ENCODE data around the gene PLCB1. TPM values are rescaled to one million over a fixed set of nuclear protein-coding genes. Genes with fewer than 3 reads are reported as not detected.
A peak's percentile ranks its signal among the peaks of the same experiment; 100 is the strongest.

PLCB1 gene
- total RNA-seq, 1 experiment from 2014 or later = 3.5 TPM

DNA sequence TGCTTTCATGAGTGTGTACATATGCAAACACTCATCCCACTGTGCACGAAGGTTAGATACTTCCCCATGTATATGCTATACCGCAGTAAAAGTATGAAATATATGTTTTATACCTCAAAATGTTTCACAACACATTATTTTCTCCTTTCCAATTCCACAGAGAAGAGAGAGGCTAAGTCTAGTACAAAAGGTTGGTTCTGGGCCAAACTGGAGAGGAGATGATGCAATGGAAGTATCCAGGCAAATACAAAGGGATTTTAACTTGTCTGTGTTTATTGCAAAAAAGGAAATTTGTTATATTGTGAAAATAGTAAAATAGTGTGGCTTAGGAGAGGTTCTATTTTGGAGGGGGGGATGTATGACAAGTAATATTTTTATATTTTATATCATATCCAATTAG lies 112.6 kb downstream of the PLCB1 start:
- no peak for DNase-seq (ENCODE audit: low spot score)

DNA sequence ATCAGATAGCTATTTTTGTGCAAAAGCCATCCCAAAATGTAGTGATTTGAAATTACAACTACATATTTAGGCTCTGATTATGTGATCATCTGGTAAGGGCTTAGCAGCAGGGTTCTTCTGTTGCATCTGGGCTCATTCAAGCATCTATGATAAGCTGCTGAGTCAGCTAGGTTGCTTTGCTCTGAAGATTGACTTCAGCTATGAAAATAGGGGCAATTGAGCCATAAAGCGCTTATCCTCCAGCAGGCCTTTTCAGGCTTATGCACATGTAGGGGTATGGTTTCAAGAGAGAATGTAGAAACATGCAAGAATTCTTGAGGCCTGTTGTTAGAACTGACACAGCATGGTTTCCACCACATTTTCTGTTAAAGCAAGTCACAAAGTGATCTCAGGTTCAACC lies 114.1 kb downstream of the PLCB1 start:
- DNase-seq (ENCODE audit: low spot score) = no peak

DNA sequence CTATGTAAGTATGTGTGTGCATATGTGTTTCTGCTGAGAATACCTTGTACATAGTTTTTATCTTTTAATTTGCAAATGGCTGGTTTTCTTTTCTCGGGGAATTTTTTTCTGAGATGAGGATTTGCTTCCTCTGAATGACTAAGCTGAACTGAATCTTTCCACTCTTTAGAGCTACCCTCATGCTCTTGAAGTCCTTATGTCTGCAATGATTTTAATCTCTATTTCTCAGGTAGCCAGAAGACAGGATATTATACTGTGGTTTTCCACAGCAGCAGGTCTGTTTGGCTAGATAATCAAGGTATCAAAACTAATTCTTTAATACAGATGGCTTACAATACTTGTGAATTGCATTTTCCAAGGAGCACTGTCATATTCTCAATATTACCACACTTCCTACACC lies 114.7 kb downstream of the PLCB1 start:
- DNase-seq (ENCODE audit: low spot score) = no peak

DNA sequence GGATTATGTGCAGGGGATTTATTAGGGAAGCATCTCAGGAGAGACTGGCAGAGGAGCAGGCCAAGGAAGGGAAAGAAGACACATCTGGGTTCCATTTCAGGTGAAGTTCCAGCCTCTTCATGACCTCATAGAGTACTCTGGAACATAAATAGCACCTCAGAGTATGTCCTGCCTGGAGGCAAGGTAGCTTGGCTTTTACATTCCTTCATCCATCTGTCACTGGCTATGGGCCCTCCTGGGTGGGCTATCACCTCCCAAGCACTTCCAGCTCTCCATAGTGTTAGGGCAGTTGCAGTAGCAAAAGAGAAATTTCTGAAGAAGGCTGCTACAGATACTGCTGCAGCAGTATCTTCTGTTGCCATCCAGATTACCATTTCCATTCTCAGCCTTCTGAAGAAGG lies 116.0 kb downstream of the PLCB1 start:
- no peak for DNase-seq (ENCODE audit: low spot score)

DNA sequence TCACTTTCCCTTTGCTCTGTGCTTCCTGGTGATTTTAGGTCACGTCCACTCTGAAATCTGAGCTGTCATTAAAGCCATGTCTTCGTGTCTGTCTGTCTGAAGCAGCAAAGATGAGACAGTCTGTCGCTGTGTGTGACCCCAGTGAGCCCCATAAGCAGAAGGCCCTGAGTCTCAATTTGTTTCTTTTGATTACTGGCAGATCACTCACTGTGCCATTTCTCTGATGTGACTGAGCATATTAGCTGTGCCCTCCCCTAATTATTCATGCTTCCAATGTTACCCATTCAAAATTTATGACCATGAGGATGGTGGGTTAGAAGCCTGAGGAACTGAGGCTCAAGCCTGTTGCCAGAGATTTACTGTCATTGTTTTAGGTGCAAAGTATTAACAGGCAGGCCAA lies 117.6 kb downstream of the PLCB1 start:
- no peak for DNase-seq (ENCODE audit: low spot score)

DNA sequence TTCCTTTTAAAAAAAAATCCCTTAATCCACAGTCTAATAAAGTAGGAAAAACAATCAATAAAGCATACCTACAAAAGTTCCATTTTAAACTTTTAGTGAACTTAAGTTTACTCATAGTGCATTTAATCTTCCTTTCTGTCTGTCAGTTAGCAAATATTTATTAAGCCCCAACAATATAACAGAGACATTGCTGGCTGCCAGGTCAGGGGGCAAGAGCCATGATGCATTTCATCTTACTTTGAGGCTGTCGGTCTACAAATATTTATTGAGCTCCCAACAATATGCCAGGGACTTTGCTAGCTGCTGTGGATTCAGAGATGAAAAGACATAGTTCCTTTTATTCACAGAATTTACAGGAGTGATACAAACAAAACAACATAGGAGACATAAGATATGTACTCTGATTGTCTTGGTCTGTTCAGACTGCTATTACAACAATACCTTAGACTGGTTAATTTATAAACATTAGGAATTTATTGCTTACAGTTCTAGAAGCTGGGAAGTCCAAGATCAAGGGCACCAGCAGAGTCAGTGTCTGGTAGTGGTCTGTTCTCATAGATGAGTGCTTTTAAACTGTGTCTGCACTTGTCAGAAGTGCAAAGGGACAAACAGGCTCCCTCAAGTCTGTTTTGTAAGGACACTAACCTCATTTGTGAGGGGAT lies 118.6 kb downstream of the PLCB1 start:
- peak; percentile 6 for DNase-seq (ENCODE audit: low spot score)

DNA sequence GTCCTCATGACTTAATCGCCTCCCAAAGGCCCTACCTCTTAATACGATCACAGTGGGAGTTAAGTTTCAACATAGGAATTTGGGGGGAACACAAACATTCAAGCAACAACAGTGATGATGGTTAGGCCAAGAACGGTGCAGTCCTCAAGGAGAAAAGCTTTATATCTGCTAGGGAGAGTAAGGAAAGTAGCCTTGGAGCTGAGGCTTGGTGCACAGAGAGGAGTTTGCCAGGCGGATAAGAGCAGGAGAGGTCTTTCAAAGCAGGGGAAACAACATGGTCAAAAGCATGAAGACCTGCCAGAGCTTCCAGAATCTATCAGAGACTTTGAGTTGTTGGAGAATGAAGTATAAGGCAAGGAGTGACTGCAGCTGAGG lies 119.1 kb downstream of the PLCB1 start:
- no peak for DNase-seq (ENCODE audit: low spot score)

DNA sequence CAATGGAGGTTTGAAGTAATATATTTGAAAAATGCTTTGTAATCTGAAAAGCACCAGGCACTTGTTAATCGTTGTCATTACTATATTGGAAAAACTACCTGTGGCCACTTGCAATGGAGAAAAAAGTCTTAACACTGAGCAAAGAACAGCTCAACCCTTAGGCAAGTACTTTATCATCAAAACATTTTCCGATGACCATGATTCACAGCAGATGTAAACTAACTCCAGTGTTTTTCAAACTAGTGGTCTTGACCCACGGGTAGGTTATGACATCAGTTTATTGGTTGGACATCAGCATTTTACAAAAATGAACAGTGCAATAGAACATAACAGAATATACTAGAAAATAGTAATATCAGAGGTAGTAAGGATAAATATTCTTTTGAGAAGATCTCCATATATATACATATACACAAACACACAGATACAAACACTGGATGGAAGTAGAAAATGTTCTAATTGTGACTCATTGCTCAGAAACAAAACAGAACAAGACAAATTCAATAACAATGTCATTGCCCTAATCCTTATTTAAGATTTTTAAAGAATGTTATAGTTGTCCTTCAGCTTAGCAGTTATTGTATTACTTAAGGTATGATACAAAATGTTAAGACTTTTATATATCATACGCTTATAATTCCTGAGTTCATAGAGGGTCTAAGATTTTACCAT lies 123.0 kb downstream of the PLCB1 start:
- DNase-seq (ENCODE audit: low spot score) = no peak

DNA sequence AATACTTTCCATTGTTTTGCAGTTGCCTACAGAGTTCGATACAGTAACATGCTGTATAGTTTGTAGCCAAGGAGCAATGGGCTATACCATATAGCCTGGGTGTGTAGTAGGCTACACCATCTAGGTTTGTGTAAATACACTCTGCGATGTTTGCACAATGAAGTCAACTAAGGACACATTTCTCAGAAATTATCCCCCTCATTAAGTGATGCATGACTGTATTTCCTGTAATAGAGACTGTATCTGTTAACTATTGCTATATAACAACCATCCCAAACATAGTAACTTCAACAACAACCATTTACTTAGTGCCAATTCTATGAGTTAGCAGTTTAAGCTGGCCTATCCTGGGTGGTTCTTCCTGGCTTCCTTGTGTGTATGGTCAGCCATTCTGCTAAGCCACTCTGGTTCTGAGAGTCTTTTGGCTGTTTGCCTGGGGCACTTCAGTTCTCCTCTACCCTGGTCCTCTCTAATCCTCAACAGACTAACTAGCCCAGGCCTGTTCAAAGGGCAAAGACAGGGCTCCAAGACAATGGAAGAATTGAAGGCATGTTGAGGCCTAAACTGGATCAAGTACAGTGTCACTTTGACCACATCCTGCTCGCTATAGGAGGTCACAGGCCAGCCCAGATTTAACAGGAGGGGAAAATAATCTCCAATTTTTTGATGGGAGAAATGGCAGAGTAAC lies 124.0 kb downstream of the PLCB1 start:
- no peak for DNase-seq (ENCODE audit: low spot score)

DNA sequence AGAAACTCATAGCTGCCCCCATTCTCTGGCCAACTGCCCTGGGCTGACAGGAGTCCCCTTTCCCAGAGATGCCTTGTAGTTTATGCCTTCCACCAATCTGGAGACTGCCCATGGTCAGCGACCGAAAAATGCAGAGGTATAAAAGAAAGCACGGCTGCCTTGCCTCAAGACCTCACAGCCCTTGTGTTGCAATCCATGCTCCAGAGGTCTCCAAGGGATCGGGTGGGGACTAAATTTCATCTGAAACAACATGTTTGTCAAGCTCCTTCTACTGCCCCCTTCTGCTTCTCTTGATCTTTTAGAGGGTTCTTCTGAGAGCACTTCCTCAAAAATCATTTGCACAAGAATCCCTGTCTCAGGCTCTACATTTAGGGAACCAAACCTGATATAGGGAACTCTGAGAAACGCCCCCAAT lies 128.8 kb downstream of the PLCB1 start:
- no peak for DNase-seq (ENCODE audit: low spot score)

DNA sequence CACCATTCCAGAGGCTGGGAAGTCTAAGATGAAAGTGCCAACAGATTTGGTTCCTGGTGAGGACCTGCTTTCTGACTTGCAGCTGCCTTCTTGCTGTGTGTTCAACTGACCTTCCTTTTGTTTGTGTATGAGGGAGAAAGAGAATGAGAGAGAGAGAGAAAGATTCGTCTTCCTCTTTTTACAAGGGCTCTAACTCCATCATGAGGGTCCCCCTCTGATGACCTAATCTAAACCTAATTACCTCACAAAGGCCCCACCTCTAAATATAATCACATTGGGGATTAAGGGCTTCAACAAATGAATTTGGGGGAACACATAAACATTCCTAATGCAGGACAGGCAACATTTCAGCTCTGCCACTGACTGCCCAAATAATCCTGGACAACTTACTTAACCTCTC lies 130.7 kb downstream of the PLCB1 start:
- DNase-seq (ENCODE audit: low spot score) = no peak

DNA sequence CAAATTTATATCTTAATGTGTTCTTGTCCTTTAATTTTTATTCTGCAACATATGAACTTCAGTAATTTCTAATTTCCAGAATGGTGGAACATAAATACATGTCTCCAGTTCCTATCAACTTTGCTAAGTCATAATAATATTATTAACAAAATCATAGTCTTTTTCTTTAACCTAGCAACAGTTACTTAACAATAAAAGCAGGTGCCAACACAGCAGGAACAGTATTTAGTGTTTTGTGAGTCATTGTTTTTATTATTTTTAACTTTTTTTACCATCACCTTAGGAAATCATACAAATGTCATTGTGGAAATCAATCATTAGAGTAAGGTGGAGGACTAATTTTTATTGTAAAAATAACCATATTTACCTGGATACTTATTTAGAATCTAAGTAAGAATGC lies 133.5 kb downstream of the PLCB1 start:
- no peak for DNase-seq (ENCODE audit: low spot score)

DNA sequence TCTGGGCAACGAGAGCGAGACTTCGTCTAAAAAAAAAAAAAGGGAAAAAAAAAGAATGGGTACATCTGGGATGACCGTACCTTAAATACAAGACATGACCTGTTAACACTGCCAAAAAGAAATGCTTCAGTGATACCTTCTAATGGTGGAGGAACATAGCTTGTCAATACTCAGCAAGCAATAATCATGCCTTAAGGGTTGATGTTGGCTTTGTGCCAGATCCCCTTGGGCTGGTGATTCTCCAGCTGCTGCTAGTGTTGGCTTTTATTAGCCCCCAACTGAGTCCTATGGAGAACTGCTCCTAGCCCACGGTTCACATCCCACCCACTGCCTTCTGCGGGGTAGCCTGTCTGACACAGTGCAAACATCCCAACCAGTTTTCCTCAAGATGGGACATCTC lies 134.9 kb downstream of the PLCB1 start:
- DNase-seq (ENCODE audit: low spot score) = no peak

DNA sequence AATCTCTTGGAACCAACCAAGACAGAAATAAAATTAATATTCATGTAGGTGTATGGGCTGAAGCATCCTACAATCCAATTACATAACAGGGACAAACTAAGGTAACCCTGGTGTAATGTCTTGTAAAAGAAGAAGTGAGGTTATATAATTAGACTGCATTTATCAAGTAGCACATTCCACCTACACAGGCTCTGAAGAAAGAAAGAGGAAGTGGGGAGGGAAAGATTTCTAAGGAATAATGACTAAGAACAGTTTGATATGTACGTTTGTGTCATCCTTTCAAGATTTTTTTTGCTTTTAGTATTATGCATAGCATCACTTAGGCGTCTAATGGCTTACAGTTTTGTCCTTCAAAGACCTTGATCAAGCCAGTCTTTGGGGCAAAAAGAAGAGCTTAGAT lies 139.7 kb downstream of the PLCB1 start:
- DNase-seq (ENCODE audit: low spot score) = no peak

DNA sequence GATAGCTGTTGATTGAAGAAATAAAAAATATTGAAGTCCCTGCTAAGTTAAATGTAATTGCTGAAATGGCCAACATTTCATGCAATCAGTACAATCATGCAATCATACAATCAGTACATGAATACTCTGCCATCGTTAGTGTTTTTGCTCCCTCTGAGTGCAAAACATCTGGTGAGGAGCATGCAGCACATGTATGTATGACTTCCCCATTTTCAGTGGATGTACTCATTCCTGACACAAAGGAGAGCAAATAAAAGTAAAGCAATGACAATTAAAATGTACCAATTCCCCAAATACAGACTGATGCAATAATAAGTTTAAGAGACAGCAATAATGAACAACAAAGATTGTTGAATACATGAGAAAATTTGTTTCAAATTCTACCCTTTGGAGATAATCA lies 140.7 kb downstream of the PLCB1 start:
- peak; percentile 6 for DNase-seq (ENCODE audit: low spot score)

DNA sequence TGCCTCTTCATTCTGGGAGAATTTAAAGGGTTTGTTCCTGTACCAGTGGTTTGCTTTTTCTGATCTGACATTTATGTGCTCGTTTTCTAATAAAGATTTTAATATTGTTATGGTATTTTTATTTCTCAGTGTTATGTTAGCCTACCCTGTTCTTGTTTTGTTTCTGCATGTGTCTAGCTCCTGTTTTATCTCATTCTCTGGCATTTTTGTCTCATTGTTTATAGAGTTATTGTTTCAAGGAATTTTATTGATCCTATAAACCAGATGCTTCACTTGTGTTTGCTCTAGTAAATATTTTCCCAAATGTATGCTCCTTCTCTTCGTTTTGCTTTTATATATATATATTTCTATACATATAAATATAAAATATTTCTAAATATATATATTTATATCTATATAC lies 152.8 kb downstream of the PLCB1 start:
- no peak for DNase-seq (ENCODE audit: low spot score)

DNA sequence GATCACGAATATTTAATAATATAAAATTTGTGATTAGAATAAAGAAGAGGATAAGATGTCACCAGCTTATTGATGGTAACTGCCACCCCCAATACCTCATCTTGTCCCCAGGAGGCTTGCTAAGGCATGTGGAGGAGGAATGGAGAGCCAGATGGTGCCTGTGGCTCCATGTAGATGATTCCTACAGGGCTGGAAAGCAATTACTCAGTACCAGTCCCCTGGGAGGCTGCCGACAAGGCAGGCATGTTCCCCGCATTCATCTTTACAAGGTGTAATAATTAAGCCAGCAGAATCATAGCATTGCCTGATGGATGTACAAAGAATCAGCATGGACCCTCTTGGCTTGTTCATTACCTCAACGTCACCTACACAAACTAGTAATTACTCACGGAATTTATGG lies 155.3 kb downstream of the PLCB1 start:
- no peak for DNase-seq (ENCODE audit: low spot score)

DNA sequence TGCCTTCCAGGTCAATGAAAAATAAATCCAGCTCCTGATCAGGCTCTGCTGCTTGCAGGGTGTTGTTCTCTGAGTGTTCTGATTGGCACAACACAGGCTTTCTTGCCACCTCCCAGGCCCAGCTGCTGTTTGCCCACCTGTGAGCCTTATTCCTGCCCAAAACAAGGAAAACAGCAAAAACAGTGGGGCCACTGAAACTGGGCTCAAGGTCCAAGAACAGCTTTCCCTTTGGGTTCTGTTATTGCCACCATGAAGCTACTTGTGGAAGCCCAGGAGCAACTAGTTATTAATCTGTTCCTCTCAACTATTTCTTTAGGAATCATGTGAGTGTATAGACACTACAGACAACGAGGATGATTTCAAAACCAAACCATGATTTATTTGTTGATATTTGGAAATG lies 159.1 kb downstream of the PLCB1 start:
- no peak for DNase-seq (ENCODE audit: low spot score)

DNA sequence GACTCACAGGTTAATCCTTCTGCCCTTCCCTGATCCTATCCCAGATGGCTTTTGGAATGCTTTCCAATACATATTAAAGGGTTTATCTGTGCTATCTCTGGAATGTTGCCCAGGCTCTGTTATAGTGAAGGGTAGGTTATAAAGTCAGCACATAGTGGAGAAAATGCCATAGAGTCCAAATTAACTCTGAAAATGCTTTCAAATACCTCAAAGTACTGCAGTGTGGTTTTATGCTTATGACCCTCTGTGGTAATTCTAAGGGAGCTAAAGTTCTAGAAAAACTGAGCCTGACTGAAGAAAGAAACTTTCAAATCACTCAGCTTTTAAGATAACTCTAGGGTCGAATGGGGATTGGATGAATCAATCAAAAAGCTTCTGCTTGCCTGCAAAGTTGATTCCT lies 159.8 kb downstream of the PLCB1 start:
- no peak for DNase-seq (ENCODE audit: low spot score)

DNA sequence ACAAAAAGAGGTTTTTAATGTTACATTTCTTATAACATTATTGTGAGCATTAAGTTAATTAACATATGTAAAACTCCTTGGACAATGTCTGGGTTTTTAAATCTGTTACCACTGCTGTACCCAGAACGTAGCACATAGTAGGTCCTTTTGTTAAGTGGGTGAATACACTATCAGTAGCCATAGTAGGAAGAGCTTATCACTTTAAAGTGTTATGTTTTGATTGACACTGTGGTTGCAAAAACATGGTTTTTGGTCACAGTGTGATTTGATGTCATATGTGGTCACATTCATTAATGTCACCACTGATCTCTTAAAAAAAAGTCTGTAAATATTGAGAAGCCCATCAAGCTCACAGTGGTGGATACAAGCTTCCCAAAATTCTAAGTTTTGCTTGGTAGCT lies 160.7 kb downstream of the PLCB1 start:
- DNase-seq (ENCODE audit: low spot score) = no peak

DNA sequence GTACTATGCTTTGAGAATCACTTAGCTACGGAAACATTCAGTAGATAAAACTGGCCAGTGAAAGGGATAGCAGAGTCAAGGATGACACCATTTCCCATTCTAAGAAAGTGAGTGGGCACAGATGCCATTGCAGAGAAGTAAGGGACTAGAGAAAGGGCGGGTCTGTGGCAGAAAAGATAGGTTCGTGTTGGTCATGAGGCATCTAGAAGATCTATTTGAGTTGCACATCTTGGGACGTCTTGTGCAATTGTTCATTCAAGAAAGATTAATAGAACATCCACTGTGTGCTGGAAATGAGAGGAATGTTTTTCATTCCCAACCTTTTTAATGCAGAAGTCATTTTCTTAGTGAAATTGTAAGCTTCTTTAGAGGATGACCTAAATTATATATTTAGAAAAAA lies 161.7 kb downstream of the PLCB1 start:
- no peak for DNase-seq (ENCODE audit: low spot score)

DNA sequence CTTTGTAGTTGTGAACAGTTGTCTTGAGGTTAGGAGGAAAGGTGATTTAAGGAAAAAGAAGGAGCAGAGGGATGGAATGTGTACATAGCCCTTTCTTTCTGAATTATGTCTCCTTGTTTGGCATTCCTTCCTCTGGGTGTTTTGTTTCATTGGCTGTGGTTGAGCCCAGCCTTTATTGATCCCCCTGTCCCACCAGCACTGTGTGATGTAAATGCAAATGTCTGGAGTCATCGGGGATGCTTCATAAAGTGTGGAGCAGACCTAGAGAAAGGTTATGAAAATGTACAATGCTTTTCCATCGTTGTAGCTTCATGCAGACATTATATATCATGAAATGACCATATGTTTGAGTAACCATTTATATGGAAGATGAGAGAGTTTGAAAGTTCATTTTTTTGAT lies 164.5 kb downstream of the PLCB1 start:
- no peak for DNase-seq (ENCODE audit: low spot score)

DNA sequence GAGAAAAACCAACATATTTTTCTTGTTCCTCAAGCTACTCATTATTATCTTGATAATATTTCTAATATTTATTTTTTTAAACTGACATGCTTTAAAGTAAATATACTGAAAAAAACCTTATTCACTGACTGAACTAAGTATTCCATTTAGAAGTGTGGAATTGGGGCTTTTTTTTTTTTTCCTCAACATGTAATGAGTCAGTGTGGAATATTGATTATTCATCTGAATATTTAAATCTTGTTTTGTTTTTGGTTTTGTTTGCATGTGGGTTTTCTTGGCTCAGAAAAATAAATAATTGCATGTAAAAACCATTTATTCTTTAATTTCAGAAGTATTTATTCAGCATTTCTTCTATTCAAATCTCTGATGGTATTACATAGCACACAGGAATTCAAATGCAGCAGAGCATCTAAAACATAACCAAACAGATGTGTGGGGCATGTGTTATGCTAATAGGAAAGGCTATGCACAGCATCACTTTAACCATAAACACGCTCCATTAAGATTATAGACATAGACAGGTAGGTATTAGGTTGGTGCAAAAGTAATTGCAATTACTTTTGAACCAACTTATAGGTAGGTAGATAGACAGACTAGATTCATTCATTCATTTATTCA lies 166.5 kb downstream of the PLCB1 start:
- no peak for DNase-seq (ENCODE audit: low spot score)

Data from HT-29 (cell line).